Stimulated activated CD4-positive, alpha-beta T cell treated with anti-CD3 and anti-CD28 coated beads, Interleukin-2, amount 100 ng/mL, for 48 hours (primary cell): Measurements from ENCODE around the gene LINGO4.
A peak's percentile ranks its signal among the peaks of the same experiment; 100 is the strongest.
"Not testable (repeated sequence)": the region's sequence is repeated elsewhere in the genome, so short reads cannot be mapped to it uniquely, and the experiment has no call there.

Source experiments
- DNase-seq, 2 donors: peaks; one replicate each; pipeline ENCODE4 v3.0.0-alpha.2; 2020

LINGO4 gene

DNA sequence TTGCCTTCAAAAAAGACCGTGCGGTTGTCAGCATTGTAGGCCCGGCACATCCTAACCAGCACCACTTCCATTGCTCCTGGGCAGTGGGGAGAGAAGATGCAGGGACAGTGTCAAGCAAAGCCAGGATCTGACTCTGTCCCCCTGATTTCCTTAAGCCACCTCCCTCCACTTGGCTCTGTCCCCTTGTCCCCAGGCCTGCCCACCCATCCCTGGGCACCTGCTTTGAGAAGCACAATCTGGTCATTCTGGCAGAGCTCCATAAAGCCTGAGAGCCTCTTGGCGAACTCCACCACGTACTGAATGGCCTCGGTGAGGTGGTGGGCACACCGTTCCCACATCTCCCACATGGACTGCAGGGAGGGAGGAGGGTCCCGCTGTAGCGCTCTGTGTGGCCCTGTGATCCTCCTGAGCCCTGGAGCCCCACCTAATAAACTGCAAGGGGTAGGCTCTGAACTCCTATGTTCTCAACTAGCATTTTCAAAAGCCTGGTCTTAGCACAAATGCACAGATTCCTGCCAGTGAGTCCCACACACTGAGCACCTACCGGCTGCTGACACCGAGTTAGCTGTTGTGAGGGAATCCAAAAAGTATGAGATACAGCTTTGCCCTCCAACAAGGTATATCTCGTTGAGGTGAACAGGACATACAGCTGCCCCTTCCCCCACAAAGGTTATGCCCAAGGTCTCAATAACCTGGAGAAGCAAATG, 8.2 kb upstream of the LINGO4 start:
- DNase-seq, result no peak

DNA sequence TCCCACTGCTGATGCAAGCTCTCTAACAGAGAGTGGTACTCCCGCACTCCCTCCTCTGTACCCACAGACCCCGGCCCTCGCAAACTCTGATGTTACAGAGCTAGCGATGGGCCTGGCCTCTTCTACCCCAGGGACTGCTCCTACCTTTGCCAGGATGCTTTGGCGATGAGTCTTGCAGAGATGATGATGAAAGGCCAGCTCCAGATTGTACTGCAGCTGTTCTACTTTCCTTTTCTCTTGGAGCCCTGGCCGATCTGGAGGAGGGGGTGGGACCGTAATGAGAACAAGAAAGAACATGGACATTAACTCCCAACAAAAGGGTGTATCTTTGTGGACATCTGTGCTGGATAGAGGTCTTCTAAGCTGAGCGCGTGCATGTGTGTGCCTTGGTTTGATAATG, 6.0 kb upstream of the LINGO4 start:
- DNase-seq, result no peak

GRCh38 chr1:151809985-151810556, 4.9 kb upstream of the LINGO4 start:
- DNase-seq, result no peak

- DNase-seq, result no peak
Observed at GRCh38 chr1:151809290-151809984, 4.2 kb upstream of the LINGO4 start.

GRCh38 chr1:151807766-151808165, 2.5 kb upstream of the LINGO4 start:
- no peak for DNase-seq

- no peak for DNase-seq
Observed at GRCh38 chr1:151807131-151807530, 1.9 kb upstream of the LINGO4 start.

DNA sequence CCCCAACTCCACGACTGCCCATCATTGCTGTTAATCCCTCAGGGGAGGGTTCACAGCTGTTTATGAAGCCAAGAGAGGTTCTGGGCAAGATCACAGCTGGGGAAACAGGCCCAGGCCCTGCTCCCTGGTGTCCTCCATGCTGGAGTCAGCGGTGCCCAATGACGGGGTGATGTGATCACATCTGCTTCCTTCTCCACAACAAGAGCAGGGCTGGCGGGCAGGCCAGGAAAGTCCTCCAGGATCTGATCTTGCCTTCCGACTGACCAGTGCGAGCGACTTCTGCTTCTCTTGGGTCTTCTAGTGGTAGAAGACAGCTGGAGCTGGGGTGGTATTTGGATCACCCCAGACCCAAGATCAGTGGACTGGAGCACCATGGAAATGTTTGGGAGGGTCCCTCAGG, 951 bp upstream of the LINGO4 start:
- no peak for DNase-seq

- DNase-seq, result no peak
Observed at GRCh38 chr1:151803915-151804314, 1.3 kb downstream of the LINGO4 start.

DNA sequence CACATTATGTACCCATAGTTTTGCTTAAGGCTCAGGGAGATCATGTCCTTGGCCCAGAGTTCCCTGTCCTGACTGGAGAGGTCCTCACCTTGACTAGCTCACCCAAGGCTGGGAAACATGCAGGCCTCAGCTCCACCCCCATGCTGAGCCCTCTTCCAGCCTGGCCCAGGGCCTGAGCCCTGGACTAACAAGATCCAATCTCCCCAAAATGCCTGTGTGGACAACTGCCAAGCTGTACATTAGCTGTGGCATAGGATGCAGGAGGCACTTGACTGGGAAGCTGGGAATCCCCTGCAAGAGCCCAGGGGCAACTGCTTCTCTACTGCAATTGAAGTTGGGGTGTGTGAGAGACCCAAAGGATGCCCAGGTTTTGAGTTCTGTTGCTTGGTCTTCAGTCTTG, 2.1 kb downstream of the LINGO4 start:
- DNase-seq, result no peak

DNA sequence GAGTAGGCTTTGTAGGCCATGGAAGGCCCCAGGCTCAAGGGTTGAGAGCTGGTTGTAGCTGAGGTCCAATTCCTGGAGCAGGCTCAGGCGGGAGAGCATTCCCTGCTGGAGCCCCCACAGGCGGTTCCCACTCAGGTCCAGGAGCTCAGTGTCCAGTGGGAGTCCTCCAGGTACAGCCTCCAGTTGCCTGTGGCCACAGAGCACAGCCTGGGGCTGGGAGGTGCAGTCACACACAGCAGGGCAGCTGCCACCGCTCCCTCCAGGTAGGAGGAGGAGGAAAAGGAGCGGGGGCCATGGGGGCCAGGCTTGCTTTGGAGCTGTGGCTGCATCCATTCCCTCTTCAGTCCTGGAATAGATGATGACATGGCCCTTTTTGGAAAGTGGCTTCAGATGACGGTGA, 2.8 kb downstream of the LINGO4 start:
- DNase-seq, result no peak

DNA sequence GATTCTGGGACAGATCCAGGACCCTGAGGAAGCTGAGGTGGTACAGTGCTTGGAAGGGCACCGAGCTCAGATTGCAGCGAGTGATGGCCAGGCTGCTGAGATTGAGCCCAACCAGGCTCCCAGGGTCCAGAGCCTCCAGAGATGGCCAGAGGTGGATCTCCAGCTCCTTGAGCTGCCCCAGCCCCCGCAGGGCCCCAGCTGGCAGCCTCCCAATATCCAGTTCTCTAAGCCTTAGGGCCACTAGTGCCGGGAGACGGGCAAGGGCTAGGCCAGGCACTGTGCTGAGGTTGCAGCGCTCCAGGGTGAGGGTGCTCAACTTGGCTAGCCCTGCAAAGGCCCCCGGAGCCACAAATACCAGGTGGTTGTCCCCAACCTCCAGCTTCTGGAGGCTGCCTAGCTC, 3.4 kb downstream of the LINGO4 start:
- DNase-seq, result no peak

DNA sequence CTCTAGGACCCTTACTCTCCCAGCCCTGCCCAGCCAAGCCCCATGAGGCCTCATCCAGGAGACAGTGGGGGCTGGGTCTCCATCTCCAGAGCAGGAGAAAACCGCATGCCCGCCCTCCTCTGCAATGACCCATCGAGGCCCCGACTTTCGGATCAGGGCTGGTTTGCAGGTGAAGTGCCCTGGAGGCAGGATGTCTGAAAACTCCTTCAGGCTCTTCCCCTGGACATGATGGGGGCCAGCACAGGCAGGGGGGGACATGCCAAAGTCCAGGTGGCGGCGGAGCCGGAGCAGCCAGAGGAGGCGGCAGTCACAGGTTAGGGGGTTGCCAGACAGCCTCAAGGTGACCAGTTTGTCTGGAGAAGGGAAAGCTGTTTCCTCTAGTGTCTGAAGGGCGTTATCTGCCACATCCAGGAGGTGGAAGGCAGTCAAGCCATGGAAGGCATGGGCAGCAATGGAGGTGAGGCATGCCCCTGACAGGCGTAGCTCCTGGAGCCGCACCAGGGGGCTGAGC, 3.9 kb downstream of the LINGO4 start:
- no peak for DNase-seq

- no peak for DNase-seq
Observed at GRCh38 chr1:151800830-151801229, 4.4 kb downstream of the LINGO4 start.

DNA sequence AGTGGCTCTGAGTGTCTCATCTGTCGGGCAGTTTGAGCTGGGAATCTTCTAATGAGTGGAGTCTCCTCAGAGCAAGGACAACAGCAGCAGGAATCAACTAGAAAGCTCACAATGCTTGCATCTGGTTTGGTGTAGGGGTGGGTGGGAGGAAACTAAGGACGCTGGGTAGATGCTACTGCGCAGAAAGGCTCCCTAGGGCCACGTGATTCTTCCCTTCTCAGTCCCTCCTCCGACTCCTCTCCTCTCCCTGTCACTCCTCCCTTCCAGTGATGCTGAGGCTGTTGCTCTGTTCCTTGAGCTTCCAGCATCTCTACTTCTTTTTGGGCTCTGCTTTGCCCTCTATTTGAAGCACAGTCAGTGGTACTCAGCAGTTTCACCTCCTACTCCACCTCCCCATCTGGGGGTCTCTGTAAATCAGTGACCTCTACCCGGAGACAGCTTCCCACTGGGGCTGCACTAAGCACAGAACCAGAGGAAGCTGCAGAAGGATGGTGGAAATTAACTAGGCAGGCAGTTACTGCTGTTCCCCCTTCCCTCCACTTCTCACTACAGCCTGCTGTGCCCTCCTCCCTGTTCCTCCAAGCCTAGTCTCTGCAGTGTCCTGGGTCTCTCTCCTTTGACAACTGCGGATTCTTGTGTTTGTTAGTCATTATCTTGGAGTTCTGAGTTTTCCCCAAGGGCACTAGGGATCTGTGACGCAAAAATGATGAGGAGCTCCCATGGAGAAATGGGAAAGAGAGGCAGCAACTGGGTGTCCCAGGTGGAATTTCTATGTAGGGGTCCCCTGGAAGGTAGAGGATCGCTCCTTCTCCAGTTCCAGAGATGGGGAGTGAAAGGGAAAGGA, 5.8 kb downstream of the LINGO4 start:
- DNase-seq, result no peak

DNA sequence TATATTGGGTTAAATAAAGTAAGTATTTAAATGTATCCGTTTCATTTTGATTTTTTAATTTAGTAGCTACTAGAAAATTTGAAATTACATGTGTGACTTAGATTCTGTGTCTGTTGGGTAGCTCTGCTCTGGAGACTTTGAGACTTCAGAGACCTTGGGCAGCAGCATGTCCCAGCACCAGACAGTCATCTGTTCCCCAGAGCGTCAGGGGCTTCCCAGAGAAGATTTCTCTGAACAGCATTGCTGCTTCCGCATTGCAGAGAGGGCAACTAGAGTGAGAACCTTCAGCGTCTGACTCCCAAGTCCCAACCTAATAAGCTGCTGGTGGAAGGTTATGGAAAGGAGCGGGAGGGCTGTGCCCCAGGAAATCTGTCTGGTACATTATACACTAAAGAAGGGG, 6.6 kb downstream of the LINGO4 start:
- no peak for DNase-seq

DNA sequence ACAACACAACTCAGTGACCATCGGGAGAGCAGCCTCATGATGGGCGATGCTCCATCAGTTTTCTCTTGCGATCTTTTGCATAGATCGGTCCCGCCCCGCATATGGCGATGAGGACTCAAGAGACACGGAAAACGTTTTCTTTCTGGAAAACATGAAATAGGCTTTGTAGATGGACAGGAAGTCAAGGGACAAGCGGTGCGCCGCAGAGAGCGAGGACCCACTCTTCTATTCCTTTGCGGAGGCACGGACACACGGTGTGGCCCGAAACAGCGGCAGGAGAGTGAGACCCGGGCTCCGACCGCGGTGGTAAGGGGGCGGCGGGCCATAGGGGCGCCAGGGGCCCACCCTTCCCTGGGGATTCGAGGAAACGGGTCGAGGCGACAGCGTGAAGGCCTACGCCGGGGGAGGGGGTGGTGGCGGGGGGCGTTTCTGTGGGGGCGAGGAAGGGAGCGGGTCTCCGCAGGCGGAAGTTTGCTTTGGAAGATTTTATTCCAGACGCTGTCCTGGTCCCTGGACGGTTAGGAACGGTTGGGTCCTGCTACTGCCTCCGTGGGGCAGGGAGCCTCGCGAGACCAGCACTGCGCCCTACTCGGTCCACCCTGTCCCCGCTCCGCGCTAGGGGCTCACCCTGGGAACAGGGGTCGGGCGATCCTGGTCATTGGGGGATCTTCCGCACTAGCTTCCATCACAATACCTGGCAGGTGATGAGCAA, 14.1 kb downstream of the LINGO4 start:
- DNase-seq, result no peak

DNA sequence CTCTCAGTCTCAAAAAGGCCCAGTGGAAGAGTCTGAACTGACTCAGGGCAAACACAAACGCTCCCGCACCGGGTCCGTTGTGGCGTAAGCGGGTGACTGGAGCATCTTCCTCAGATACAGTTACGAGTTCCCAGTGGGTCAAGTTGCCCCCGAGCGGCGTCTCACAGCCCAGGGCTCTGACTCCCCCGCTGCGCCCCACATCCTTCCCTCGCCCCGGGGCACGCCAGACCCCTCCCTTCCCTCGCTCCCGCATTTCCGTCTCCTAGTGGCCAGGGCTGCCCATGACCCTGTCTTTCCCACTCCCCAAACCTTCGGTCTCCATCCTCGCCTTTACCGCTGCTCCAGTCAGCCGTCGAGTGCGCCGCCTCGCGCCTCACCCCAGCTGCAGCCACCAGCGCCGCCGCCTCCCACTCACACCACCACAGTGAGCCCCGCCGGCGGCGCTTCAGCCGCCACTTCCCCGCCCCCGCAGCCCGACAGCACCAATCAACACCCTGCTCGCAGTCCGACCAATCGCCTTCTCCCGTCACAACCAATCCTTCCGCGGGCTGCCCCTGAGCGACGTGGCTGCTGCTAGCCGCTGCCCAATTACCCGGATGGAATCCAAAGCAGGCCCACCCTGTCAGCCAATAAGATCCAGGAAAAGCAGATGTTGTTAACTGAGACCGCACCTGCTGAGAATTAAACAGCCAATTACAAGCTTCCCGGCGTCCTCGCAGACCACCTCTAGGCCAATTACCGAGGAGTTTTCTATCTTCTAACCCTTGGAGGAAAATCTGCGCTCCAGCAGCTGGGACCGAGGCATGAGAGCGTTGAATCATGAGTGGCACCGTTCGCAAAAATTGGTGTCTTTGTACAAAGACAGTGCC, 14.9 kb downstream of the LINGO4 start, which contains the start of gene TDRKH:
Gene TDRKH, minus strand, starts transcription at position 430 of the 869 bp plus-strand sequence. CDS start 7,478 bp downstream, outside the sequence.
- DNase-seq, result peak; percentile 97 to 98

- no peak for DNase-seq
Observed at GRCh38 chr1:151787689-151788088, 17.5 kb downstream of the LINGO4 start.

DNA sequence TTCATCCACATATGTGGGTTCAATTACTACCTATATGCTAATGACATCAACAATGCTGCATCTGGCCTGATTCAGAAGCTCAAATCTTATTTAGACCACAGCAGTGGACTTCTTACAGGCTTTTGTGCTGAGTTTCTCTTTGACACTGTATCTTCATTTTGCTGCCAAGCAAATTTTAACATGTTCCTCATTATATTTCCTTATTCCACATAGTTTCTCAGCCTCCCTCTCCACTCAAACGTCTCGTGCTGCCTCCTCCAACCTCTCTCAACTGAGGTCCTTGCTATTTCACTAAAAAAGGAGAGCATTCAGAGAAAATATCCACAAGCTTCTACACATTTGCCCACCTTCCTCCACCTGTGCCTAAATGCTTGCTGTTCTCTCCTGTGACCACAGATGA, 21.4 kb downstream of the LINGO4 start:
- DNase-seq, result no peak

DNA sequence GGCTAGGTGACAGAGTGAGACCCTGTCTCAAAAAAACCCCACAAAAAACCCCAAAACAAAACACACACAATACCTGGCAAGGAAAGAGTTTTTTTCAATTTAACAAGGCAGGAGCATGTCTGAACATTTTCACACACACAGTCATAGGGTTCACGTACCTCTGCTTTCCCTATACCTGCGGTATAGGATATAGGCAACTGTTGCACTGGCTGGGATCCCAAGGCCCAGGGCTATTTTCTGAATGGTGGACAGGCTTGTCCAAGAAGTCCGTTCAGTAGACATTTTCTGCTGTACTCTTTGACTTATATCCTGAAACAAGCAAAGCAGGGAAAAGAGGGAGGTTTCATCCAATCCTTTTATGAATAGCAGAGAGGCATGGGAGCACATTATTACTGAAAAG, 22.5 kb downstream of the LINGO4 start:
- no peak for DNase-seq

DNA sequence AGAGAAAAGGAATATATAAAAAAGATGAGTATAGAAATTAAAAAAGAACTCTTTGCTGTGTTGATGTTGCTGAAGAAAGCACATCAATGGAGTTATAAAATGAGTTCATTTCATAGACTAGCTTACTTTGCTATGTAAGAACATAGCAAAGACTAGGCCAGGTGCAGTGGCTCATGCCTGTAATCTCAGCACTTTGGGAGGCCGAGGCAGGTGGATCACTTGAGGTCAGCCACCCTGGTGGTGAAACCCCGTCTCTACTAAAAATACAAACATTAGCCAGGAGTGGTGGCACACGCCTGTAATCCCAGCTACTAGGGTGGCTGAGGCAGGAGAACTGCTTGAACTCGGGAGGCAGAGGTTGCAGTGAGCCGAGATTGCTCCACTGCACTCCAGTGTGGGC, 23.2 kb downstream of the LINGO4 start:
- DNase-seq, result not testable (repeated sequence)
